ENCODE data around the gene SNPH.

DNA sequence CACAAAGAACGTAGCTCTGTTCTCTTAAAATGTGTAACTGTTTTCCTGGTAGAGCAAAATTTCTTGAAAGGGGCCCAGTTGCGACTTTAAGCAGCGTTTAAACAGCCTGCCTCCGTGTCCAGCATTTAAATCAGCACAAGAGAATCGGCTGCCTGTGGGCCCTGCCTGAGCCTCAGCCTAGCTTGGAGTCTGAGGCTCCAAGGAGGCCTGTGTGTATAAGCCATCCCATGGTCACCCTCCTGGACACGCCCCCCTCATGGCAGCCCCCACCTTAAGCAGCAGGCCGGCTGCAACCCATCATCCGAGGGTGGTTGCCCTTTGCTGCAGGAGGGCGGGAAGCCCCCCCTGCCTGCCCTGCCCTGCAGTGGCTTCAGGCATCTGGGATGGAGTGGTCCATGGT, 44.0 kb downstream of the SNPH start:
- TF ChIP-seq POLR2A (IDR thresholded peaks at IDR 0.05) (no peak), CTCF (IDR thresholded peaks at IDR 0.05) (no peak), POLR2AphosphoS5 (IDR thresholded peaks at IDR 0.05) (no peak), EP300 (IDR thresholded peaks at IDR 0.05) (no peak)

All from upper lobe of left lung (tissue), 4 donors.